ENCODE data around the gene HMGN5. TPM values are rescaled to one million over a fixed set of nuclear protein-coding genes. Genes with fewer than 3 reads are reported as not detected.

Gene HMGN5
- total and polyA plus RNA-seq, 2 of the 8 experiments (the other 6 are each of a cell fraction or from before 2014, with no cell fraction given), result 6.0 to 20.4 TPM

DNA sequence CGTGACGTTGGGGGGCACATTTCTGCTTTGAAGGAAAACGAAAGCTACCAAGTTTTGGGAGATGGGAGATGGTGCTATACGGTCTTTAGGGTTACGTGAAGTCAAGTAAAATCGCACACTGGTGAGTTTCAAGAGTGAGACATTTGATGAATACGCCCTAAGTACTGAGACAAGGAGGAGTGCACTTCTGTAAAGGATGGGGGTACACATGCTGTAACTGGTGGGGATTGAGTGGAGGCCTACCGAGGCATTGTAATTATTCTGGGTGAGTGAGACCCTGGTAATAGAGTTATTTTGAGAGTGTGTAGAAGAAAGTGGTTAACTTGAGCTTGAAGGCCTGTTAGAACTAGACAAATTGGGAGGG, 725 bp upstream of the HMGN5 start:
- H3K4me1 ChIP-seq (replicated peaks in 1 of 4; ENCODE audit: control insufficient read depth in 3 of 4, insufficient read depth in 4 of 4, low read length in 3 of 4), result no peaks in the 10 kb centered on the region
- H2BK12ac ChIP-seq (ENCODE audit: low read depth, low read length), result no peak overlapping the region; the same call in 1 of the 2 replicates
- H2BK20ac ChIP-seq (ENCODE audit: low read length), result no peak overlapping the region
- no peak overlapping the region for H3K14ac ChIP-seq (ENCODE audit: insufficient read length)
- H2AFZ ChIP-seq (ENCODE audit: low read length), result 0 out of 2 replicates have a peak overlapping the region, but pooled peaks have one; percentile 76
- no peak overlapping the region for H4K8ac ChIP-seq (ENCODE audit: extremely low read depth, insufficient read depth, low read length)
- FAIRE-seq, result no peak
- no peaks in the 10 kb centered on the region for H4K20me1 ChIP-seq (replicated peaks in 1 of 2; ENCODE audit: control insufficient read depth in 1 of 2, insufficient read depth in 2 of 2, low read length in 2 of 2)
- no peak overlapping the region for H2BK5ac ChIP-seq (ENCODE audit: low read depth, low read length)
- no peak overlapping the region for H3K56ac ChIP-seq (replicated peaks; ENCODE audit: insufficient read length, low read depth, low read length)
- no peak overlapping the region for H2AK5ac ChIP-seq (ENCODE audit: low read depth, low read length)
- no peak overlapping the region for H3K23ac ChIP-seq (ENCODE audit: insufficient read length)
- 9% methylated on average over 1 of the region's 8 CpGs; no CpG with 5 or more reads in 1 of the 2 experiments for WGBS, 2 experiments (ENCODE audit: extremely low coverage in 1 of 2, insufficient coverage in 1 of 2, insufficient read length in 1 of 2, insufficient replicate concordance in 2 of 2, low coverage in 1 of 2, low lambda C conversion rate in 2 of 2, missing lambda C conversion rate in 1 of 2)
- no peak overlapping the region for H4K5ac ChIP-seq (ENCODE audit: insufficient read length, low read depth, low read length)
- DNase-seq (ENCODE audit: low read depth in 1 of 2, low spot score in 2 of 2), result no peak
- H2BK15ac ChIP-seq (ENCODE audit: low read length), result no peak overlapping the region
- H3K4me3 ChIP-seq (ENCODE audit: extremely low read depth in 1 of 4, insufficient read depth in 2 of 4, low read depth in 3 of 4, low read length in 4 of 4), result peak overlapping the region; percentile 81 to 95 (median 88)
- peak overlapping the region; percentile 59 to 97 (median 72) for H3K9ac ChIP-seq (replicated peaks in 1 of 4; ENCODE audit: extremely low read depth in 1 of 4, low read depth in 3 of 4, low read length in 3 of 4)
- no peaks in the 10 kb centered on the region for H3K36me3 ChIP-seq (ENCODE audit: control insufficient read depth in 2 of 4, insufficient read depth in 4 of 4, low read length in 3 of 4)
- H3K27me3 ChIP-seq (replicated peaks in 1 of 4; ENCODE audit: control insufficient read depth in 3 of 4, extremely low read depth in 1 of 4, insufficient read depth in 3 of 4, low read length in 3 of 4), result no peaks in the 10 kb centered on the region
- H3K4ac ChIP-seq (replicated peaks; ENCODE audit: insufficient read length, low read depth, low read length), result no peak overlapping the region
- no peak overlapping the region for H4K91ac ChIP-seq (replicated peaks; ENCODE audit: insufficient read length, low read length)
- no peaks in the 10 kb centered on the region for H3K9me3 ChIP-seq (ENCODE audit: insufficient read depth in 2 of 2, low read depth in 1 of 2, low read length in 1 of 2)
- peaks cover 3% of the 10 kb centered on the region; the same call in 1 of the 2 replicates for H3K23me2 ChIP-seq (ENCODE audit: low read depth, low read length)
- H3K18ac ChIP-seq (ENCODE audit: extremely low read depth, low read length), result peak overlapping the region; percentile 71; the same call in 1 of the 2 replicates
- CTCF ChIA-PET (ENCODE audit: partially characterized antibody), result interaction anchor here (0.7 to 1.4 kb wide), 6 partner anchors 9 to 1200 kb away, joined by 3 to 6 read pairs (median 4); no protein-coding TSS in a partner anchor
- H3K79me2 ChIP-seq (ENCODE audit: control insufficient read depth in 1 of 2, insufficient read depth in 2 of 2, low read length in 2 of 2), result peaks cover 0 to 50% of the 10 kb centered on the region in 2 experiments; a peak in 2 of 4 replicates
- POLR2A ChIA-PET (ENCODE audit: partially characterized antibody), result interaction anchor here (0.5 to 1.9 kb wide), 8 partner anchors 19 to 322 kb away, joined by 3 to 4 read pairs (median 3); no protein-coding TSS in a partner anchor
- H2BK120ac ChIP-seq (replicated peaks; ENCODE audit: low read depth, low read length), result no peak overlapping the region
- H3K4me2 ChIP-seq (ENCODE audit: insufficient read depth in 1 of 2, low read depth in 2 of 2, low read length in 2 of 2), result peak overlapping the region; percentile 69 to 77
- no peaks in the 10 kb centered on the region for H3K79me1 ChIP-seq (ENCODE audit: low read depth, low read length)
- peak overlapping the region; percentile 77 for H3K27ac ChIP-seq (ENCODE audit: low read depth, low read length)
- TF ChIP-seq SIX5 (IDR thresholded peaks at IDR 0.05; ENCODE audit: low read depth, low read length), result no peak
- TF ChIP-seq JUND (IDR thresholded peaks at IDR 0.05; ENCODE audit: low read length), result no peak
- TF ChIP-seq BRCA1 (IDR thresholded peaks at IDR 0.05; ENCODE audit: low read depth, low read length), result no peak

All from H1 (cell line).